ENCODE data around the gene EGFL8.
"Not testable (repeated sequence)": the region's sequence is repeated elsewhere in the genome, so short reads cannot be mapped to it uniquely, and the experiment has no call there.

Gene EGFL8

GRCh38 chr6:32181915-32182529 is 17.6 kb downstream of the EGFL8 start:
- intact Hi-C loops (cut with DNase I; ENCODE audit: low total_unique reads) = no loop called here
- Histone ChIP-seq H3K4me1 (peaks cover 0 to 45% (median 31%) of the 10 kb centered on the region in 4 donors), H3K36me3 (peaks cover 12 to 57% (median 40%) of the 10 kb centered on the region in 3 donors), H3K4me3 (no peak overlapping the region), H3K27me3 (no peaks in the 10 kb centered on the region), H3K9me3 (no peaks in the 10 kb centered on the region), H3K27ac (peak overlapping the region; percentile 50 to 92)
- DNase-seq = no peak
- TF ChIP-seq, protein P1, sequence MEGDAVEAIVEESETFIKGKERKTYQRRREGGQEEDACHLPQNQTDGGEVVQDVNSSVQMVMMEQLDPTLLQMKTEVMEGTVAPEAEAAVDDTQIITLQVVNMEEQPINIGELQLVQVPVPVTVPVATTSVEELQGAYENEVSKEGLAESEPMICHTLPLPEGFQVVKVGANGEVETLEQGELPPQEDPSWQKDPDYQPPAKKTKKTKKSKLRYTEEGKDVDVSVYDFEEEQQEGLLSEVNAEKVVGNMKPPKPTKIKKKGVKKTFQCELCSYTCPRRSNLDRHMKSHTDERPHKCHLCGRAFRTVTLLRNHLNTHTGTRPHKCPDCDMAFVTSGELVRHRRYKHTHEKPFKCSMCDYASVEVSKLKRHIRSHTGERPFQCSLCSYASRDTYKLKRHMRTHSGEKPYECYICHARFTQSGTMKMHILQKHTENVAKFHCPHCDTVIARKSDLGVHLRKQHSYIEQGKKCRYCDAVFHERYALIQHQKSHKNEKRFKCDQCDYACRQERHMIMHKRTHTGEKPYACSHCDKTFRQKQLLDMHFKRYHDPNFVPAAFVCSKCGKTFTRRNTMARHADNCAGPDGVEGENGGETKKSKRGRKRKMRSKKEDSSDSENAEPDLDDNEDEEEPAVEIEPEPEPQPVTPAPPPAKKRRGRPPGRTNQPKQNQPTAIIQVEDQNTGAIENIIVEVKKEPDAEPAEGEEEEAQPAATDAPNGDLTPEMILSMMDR (IDR thresholded peaks at IDR 0.05) = no peak

DNA sequence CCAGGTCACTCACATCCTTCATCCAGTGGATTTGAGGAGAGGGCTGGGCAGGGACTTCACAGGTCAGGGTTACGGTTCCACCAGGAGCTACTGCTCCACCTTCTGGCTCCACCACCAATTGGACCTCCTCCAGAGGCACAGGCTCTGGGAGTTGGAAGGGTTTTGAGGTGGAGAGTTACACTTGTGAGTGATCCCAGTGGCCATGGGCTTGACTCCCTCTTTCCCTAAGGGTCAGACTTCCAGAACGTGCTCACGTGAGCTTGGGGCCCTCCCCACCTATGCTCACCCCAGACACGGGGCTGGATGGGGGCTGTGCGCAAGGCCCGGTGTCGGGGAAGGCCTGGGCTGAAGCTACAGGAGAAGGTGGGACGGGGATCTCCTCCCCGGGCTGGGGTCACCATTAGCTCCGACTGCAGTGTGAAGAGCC is 18.2 kb downstream of the EGFL8 start:
- Histone ChIP-seq H3K4me1 (peaks cover 0 to 47% (median 33%) of the 10 kb centered on the region in 4 donors), H3K27me3 (no peaks in the 10 kb centered on the region), H3K36me3 (peaks cover 17 to 62% (median 45%) of the 10 kb centered on the region in 3 donors), H3K27ac (peak overlapping the region; percentile 50 to 92), H3K9me3 (no peaks in the 10 kb centered on the region), H3K4me3 (no peak overlapping the region)
- TF ChIP-seq, protein P1 (IDR thresholded peaks at IDR 0.05) = no peak
- intact Hi-C loops (cut with DNase I; ENCODE audit: low total_unique reads) = no loop called here
- DNase-seq = no peak

DNA sequence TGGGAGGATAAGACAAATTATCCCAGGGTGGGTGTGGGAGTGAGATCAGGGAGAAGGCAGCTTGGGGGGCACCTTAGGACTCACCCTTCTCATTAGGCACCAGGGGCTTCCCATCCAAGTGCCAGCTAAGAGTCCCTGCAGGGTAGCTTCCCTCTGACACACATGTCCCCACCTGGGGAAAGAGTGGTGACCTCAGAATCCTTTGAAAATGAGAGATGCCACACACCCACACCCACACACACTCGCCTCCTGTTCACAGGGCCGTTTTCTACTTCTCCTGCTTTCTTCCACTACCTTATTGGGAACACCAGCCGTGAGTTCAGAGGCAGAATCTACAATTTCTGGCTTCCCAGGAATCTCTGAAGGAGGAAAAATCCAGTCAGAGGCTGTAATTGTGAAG is 18.6 kb downstream of the EGFL8 start:
- intact Hi-C loops (cut with DNase I; ENCODE audit: low total_unique reads) = no loop called here
- no peak for DNase-seq
- peak overlapping the region; percentile 50 to 92 for H3K27ac ChIP-seq

GRCh38 chr6:32183483-32184083 is 19.2 kb downstream of the EGFL8 start:
- intact Hi-C loops (cut with DNase I; ENCODE audit: low total_unique reads) = no loop called here
- Histone ChIP-seq H3K27me3 (no peaks in the 10 kb centered on the region), H3K36me3 (peaks cover 21 to 66% (median 50%) of the 10 kb centered on the region in 3 donors), H3K27ac (peak overlapping the region; percentile 50 to 92), H3K4me3 (no peak overlapping the region), H3K4me1 (peaks cover 0 to 57% (median 43%) of the 10 kb centered on the region in 4 donors), H3K9me3 (no peaks in the 10 kb centered on the region)
- TF ChIP-seq, protein P1 (IDR thresholded peaks at IDR 0.05) = no peak
- no peak for DNase-seq

More for the DNA sequence above, 18.6 kb downstream of the EGFL8 start:
- H3K27me3 ChIP-seq = no peaks in the 10 kb centered on the region
- no peak overlapping the region for H3K4me3 ChIP-seq
- no peaks in the 10 kb centered on the region for H3K9me3 ChIP-seq
- TF ChIP-seq, protein P1 (IDR thresholded peaks at IDR 0.05) = no peak
- peaks cover 21 to 66% (median 50%) of the 10 kb centered on the region in 3 donors for H3K36me3 ChIP-seq
- H3K4me1 ChIP-seq = peaks cover 0 to 52% (median 38%) of the 10 kb centered on the region in 4 donors

- Histone ChIP-seq H3K4me1 (peaks cover 0 to 58% (median 44%) of the 10 kb centered on the region in 4 donors), H3K4me3 (no peak within 1 kb of the TSS), H3K27ac (peak within 1 kb of the TSS; percentile 76 to 92), H3K36me3 (peaks cover 21 to 66% (median 50%) of the 10 kb centered on the region in 3 donors), H3K27me3 (no peaks in the 10 kb centered on the region), H3K9me3 (no peaks in the 10 kb centered on the region)
- intact Hi-C loops (cut with DNase I; ENCODE audit: low total_unique reads) = no loop called here
- TF ChIP-seq, protein P1 (IDR thresholded peaks at IDR 0.05) = no peak
- peak in 1 of 2 donors; percentile 62 for DNase-seq
Observed at GRCh38 chr6:32184084-32184640, 19.8 kb downstream of the EGFL8 start, which contains the start of gene AGER. TSS of gene AGER (minus strand) at chr6:32184253. CDS start at chr6:32184222, 31 bp downstream.

DNA sequence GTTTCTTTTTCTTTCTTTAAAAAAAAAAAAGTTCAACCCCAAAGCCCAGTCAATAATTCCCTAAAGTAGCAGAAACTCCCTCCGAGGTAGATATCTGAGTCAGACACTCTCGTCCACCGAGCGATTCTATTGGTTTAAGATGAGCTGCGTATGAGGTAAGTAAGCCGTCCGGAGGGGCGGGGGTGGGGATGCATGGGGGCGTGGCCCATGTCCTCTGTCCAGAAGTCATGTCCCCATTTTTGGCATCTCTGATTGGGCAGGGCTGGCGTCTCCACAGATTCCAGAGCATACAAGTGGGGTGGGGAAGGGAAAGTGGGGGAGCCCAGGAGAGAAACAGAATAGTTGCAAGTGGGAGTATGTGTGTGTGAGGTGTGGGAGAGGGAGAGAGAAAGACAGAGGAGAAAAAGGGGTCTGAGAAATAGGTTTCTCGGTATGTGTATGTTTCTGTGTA is 21.3 kb downstream of the EGFL8 start:
- intact Hi-C loops (cut with DNase I; ENCODE audit: low total_unique reads); H3K9me3 ChIP-seq; H3K27me3 ChIP-seq; H3K4me3 ChIP-seq: not testable (repeated sequence)
- peak; percentile 91 to 96 for DNase-seq
- H3K27ac ChIP-seq = peak overlapping the region; percentile 76 to 92
- peaks cover 20 to 54% (median 38%) of the 10 kb centered on the region in 3 donors for H3K36me3 ChIP-seq
- H3K4me1 ChIP-seq = peaks cover 0 to 53% (median 39%) of the 10 kb centered on the region in 4 donors

DNA sequence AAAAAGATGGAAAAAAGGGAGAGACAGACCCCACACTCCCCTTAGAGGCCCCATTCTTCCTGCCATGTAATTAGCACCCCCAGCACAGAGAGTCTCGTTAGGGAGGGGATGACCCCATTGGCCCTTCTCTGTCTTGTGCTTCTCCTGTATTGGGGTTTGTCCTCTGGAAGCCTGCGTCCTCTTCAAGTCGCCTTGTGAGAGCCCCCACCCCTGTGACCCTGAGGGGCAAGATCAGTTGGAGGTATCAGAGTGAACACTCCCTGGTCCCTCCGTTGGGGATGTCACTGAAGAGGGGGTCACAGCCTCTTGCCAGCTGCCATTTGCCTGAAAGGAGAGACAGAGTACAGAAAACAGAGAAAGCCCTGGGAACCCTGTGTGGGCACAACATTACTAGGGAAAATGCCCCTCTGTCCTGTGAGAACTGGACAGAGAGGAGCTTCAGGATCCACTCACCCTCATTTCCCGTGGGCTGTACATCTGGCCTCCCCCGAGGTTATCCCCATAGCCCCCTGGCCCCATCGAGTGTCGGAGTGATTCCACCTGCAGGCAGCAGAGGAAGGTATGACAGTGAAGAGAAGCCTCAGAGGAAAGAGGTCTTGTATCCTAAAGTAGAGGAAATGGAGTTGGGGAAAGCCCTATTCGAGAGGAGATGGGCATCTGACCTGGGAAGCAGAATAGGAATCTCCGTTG is 21.9 kb downstream of the EGFL8 start:
- DNase-seq = not testable (repeated sequence)

More for the DNA sequence above, 21.9 kb downstream of the EGFL8 start:
- intact Hi-C loops (cut with DNase I; ENCODE audit: low total_unique reads); H3K9me3 ChIP-seq; H3K4me3 ChIP-seq; H3K27me3 ChIP-seq: not testable (repeated sequence)
- H3K4me1 ChIP-seq = peaks cover 0 to 59% (median 41%) of the 10 kb centered on the region in 4 donors
- H3K36me3 ChIP-seq = peaks cover 14 to 48% (median 32%) of the 10 kb centered on the region in 3 donors
- peak overlapping the region; percentile 76 to 92 for H3K27ac ChIP-seq
